IMR-90 (cell line): ENCODE results near the gene NNT.

ENCODE experiments used
- BHLHE40 ChIP-seq: fragments of 150-350 bp; IDR thresholded peaks from 2 replicates; pipeline ENCODE4 v1.6.1; 2016; ENCODE audit warnings: mild to moderate bottlenecking, low read depth, low read length
- CTCF ChIP-seq: conservative IDR thresholded peaks from 2 replicates; pipeline ENCODE4 v1.5.1; 2012; ENCODE audit warnings: mild to moderate bottlenecking, low read depth, low read length, improper control_type of control experiment
- ELK1 ChIP-seq: fragments of 150-350 bp; IDR thresholded peaks from 2 replicates; pipeline ENCODE4 v1.6.1; 2016; ENCODE audit warnings: low read depth, mild to moderate bottlenecking, low read length, moderate library complexity, borderline replicate concordance
- MAZ ChIP-seq: IDR thresholded peaks from 2 replicates; pipeline ENCODE4 v1.6.1; 2012; ENCODE audit warnings: low read depth, mild to moderate bottlenecking, low read length, improper control_type of control experiment, moderate library complexity, borderline replicate concordance
- POLR2A ChIP-seq: IDR thresholded peaks from 2 replicates; pipeline ENCODE4 v1.6.1; 2012; ENCODE audit warnings: mild to moderate bottlenecking, low read depth, low read length
- RAD21 ChIP-seq: IDR thresholded peaks from 2 replicates; pipeline ENCODE4 v1.6.1; 2012; ENCODE audit warnings: low read length, improper control_type of control experiment

GRCh38 chr5:43729846-43730478, 127.0 kb downstream of the NNT start:
- peak; percentile 69 for TF ChIP-seq CTCF
- no peak for TF ChIP-seq ELK1
- TF ChIP-seq POLR2A, result no peak
- no peak for TF ChIP-seq BHLHE40
- no peak for TF ChIP-seq MAZ
- peak; percentile 72 for TF ChIP-seq RAD21
